HepG2 (cell line): Measurements from ENCODE around the gene OR1N2.

Experiments
- E2F5 ChIP-seq: sonication (generic); formaldehyde crosslinking; conservative IDR thresholded peaks from 2 replicates; pipeline ENCODE4 v1.4.0; 2020; ENCODE audit warnings: missing genetic modification reagents
- IKZF4 ChIP-seq: sonication (generic); formaldehyde crosslinking; IDR thresholded peaks from 2 replicates; pipeline ENCODE4 v1.5.1; 2020; ENCODE audit warnings: borderline replicate concordance, mild to moderate bottlenecking, low read depth, missing genetic modification reagents; ENCODE audit errors: not compliant biosample characterization
- MAFK ChIP-seq, 2 experiments: IDR thresholded peaks in 1 of 2; conservative IDR thresholded peaks in 1 of 2; 2 replicates each; pipeline ENCODE4 v1.6.1; 2011; ENCODE audit warnings: improper control_type of control experiment in 2 of 2, low read length in 2 of 2
- MTA3 ChIP-seq: sonication (generic); formaldehyde crosslinking; IDR thresholded peaks from 2 replicates; pipeline ENCODE4 v1.4.0; 2020; ENCODE audit warnings: missing genetic modification reagents
- NFATC3 ChIP-seq: sonication (generic); formaldehyde crosslinking; IDR thresholded peaks from 2 replicates; pipeline ENCODE4 v1.5.1; 2020; ENCODE audit warnings: mild to moderate bottlenecking, missing genetic modification reagents
- POLR2A ChIP-seq, 2 experiments: IDR thresholded peaks; 2 replicates each; pipeline ENCODE4 v1.6.1; 2011; ENCODE audit warnings: low read depth in 2 of 2, low read length in 2 of 2, mild to moderate bottlenecking in 1 of 2, moderate library complexity in 1 of 2; ENCODE audit not compliant: insufficient read depth in 1 of 2
- POLR2AphosphoS2 ChIP-seq: IDR thresholded peaks from 2 replicates; pipeline ENCODE4 v1.6.1; 2011; ENCODE audit warnings: low read depth, low read length, improper control_type of control experiment
- POLR2AphosphoS5 ChIP-seq: IDR thresholded peaks from 2 replicates; pipeline ENCODE4 v1.6.1; 2012; ENCODE audit warnings: low read depth, low read length
- ZNF160 ChIP-seq: sonication (generic); formaldehyde crosslinking; IDR thresholded peaks from 2 replicates; pipeline ENCODE4 v1.8.0; 2022; ENCODE audit warnings: mild to moderate bottlenecking, inconsistent platforms, missing genetic modification reagents
- ZNF20 ChIP-seq: sonication (generic); formaldehyde crosslinking; IDR thresholded peaks from 2 replicates; pipeline ENCODE4 v1.4.0; 2020; ENCODE audit warnings: mild to moderate bottlenecking, moderate library complexity, missing genetic modification reagents
- ZNF501 ChIP-seq: sonication (generic); formaldehyde crosslinking; IDR thresholded peaks from 2 replicates; pipeline ENCODE4 v1.5.1; 2020; ENCODE audit warnings: mild to moderate bottlenecking, moderate library complexity, missing genetic modification reagents
- TF ChIP-seq, protein P1 (sequence below): sonication (generic); formaldehyde crosslinking; IDR thresholded peaks from 2 replicates; pipeline ENCODE4 v1.5.0; 2020; ENCODE audit warnings: mild to moderate bottlenecking, missing genetic modification reagents, moderate library complexity

DNA sequence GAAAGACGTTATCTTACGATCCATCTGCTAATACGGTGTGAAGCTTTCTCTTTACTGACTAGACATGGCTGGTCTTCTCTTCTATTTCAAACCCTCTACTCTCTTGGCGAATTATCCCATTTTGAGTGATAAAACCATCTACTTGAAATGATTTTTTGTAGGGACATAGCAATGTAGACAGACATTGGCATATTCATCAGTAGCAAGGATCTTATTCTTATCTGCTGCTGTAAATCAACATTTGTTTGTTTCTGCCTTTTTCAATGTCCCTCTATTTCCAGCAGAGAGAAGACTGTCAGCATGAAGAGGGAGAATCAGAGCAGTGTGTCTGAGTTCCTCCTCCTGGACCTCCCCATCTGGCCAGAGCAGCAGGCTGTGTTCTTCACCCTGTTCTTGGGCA, 34.1 kb upstream of the OR1N2 start, which contains the start of gene OR1J4:
- TF ChIP-seq MAFK (conservative IDR thresholded peaks at IDR 0.05 in 1 of 2, IDR thresholded peaks at IDR 0.05 in 1 of 2; ENCODE audit: low read length in 2 of 2), result no peak
- no peak for TF ChIP-seq E2F5 (CRISPR knock-in tag)
- TF ChIP-seq, protein P1, sequence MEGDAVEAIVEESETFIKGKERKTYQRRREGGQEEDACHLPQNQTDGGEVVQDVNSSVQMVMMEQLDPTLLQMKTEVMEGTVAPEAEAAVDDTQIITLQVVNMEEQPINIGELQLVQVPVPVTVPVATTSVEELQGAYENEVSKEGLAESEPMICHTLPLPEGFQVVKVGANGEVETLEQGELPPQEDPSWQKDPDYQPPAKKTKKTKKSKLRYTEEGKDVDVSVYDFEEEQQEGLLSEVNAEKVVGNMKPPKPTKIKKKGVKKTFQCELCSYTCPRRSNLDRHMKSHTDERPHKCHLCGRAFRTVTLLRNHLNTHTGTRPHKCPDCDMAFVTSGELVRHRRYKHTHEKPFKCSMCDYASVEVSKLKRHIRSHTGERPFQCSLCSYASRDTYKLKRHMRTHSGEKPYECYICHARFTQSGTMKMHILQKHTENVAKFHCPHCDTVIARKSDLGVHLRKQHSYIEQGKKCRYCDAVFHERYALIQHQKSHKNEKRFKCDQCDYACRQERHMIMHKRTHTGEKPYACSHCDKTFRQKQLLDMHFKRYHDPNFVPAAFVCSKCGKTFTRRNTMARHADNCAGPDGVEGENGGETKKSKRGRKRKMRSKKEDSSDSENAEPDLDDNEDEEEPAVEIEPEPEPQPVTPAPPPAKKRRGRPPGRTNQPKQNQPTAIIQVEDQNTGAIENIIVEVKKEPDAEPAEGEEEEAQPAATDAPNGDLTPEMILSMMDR, result no peak
- no peak for TF ChIP-seq MTA3 (CRISPR knock-in tag)
- no peak for TF ChIP-seq POLR2AphosphoS5
- no peak for TF ChIP-seq ZNF501 (CRISPR knock-in tag)
- TF ChIP-seq POLR2A (IDR thresholded peaks at IDR 0.05; ENCODE audit: insufficient read depth in 1 of 2, low read depth in 2 of 2, low read length in 2 of 2), result no peak
- TF ChIP-seq ZNF20 (CRISPR knock-in tag), result no peak
- no peak for TF ChIP-seq NFATC3 (CRISPR knock-in tag)
- no peak for TF ChIP-seq ZNF160 (CRISPR knock-in tag)
- no peak for TF ChIP-seq IKZF4 (CRISPR knock-in tag)
- TF ChIP-seq POLR2AphosphoS2, result no peak
